Coronary artery (tissue), 2 donors: Measurements from ENCODE around the gene CBLC.

Experiments
- DNase-seq: peaks from one replicate; pipeline ENCODE4 v3.0.0-alpha.2; 2017; ENCODE audit warnings: low spot score
- H3K27ac ChIP-seq, 2 donors: fragments of 200-600 bp; sonication (generic); one replicate each; pipeline ENCODE4 v1.5.1; 2016 to 2019
- H3K4me3 ChIP-seq: fragments of 200-600 bp; sonication (generic); 2 replicates; pipeline ENCODE4 v1.5.1; 2016; ENCODE audit warnings: mild to moderate bottlenecking, moderate library complexity
- CTCF ChIP-seq: fragments of 200-600 bp; sonication (generic); IDR thresholded peaks from one replicate; pipeline ENCODE4 v1.5.1; 2019; ENCODE audit warnings: antibody characterized with exemption

The CBLC gene

DNA sequence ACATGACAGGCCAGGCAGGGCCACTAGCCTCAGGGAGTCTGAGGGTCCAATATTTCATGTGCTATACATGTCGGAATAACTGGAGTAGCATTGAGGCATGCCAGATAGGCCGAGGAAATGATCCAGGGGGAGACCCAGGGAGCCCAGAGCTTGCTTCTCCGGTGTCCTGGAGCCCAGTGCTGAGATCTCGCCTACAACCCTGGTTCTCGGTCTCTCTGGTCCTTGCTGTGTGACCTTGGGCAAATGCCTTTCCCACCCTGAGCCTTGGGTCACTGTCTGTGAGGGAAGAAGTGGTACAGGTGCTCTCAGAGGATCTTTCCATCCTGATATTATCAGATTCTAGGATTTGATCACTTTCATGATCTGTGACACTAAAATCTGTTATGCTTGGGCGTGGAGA is 11.3 kb downstream of the CBLC start:
- Histone ChIP-seq H3K27ac (no peak overlapping the region), H3K4me3 (no peak overlapping the region)
- no peak for DNase-seq
- TF ChIP-seq CTCF: no peak

- H3K4me3 ChIP-seq: no peak overlapping the region
- no peak for DNase-seq
- no peak overlapping the region for H3K27ac ChIP-seq
- TF ChIP-seq CTCF: no peak
Measured at GRCh38 chr19:44789943-44790483, 12.3 kb downstream of the CBLC start.

DNA sequence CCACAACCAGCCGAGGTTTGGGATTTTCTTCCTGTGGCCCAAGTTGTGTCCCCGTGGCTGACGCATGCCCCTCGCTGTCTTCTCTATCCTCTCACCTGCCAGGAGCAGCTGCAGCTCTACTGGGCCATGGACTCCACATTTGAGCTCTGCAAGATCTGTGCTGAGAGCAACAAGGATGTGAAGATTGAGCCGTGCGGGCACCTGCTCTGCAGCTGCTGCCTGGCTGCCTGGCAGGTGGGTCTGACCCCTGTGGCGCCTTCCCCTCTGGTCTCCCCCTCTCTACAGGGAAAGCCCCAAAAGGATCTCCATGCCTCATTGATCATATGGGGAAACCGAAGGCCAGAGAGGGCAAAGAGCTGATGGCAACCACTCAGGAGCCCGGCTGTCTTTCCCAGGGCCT is 14.6 kb downstream of the CBLC start:
- no peak overlapping the region for H3K4me3 ChIP-seq
- no peak overlapping the region for H3K27ac ChIP-seq
- no peak for DNase-seq
- TF ChIP-seq CTCF: no peak

DNA sequence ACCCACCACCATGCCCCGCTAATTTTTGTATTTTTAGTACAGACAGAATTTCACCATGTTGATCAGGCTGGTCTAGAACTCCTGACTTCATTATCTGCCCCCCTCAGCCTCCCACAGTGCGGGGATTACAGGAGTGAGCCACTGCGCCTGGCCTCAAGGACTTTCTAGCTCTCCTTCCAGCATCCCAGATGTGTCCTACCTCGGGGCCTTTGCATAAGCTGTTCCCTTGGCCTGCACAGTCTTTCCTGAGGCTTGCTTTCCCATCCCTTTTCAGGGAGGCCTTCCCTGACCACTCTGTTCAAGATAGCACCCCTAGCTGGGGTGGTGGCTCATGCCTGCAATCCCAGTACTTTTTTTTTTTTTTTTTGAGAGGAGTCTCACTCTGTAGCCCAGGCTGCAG is 16.9 kb downstream of the CBLC start:
- H3K4me3 ChIP-seq: no peak overlapping the region
- TF ChIP-seq CTCF: no peak
- DNase-seq: no peak
- no peak overlapping the region for H3K27ac ChIP-seq

DNA sequence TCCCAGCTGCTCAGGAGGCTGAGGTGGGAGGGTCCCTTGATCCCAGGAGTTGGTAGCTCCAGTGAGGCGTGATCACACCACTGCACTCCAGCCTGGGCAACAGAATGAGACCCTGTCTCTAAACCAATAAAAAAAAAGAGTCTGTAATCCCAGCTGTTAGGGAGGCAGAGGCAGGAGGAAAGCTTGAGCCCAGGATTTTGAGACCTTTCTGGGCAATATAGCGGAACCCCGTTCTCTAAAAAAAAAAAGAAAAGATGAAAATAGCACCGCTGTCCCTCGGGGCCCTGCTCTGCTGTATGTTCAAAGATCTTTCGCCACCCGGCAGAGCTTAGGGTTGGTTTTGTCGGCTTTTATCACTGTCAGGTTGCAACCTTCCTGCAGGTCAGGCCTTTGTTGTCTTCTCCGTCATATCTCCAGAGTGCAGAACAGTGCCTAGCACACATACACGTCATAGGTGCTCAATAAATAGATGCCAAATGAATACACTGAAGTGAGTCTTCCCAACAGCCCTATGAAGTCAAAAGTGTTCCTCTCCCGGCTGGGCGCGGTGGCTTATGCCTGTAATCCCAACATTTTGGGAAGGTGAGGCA is 17.8 kb downstream of the CBLC start:
- Histone ChIP-seq H3K4me3 (no peak overlapping the region), H3K27ac (no peak overlapping the region)
- no peak for DNase-seq
- no peak for TF ChIP-seq CTCF

DNA sequence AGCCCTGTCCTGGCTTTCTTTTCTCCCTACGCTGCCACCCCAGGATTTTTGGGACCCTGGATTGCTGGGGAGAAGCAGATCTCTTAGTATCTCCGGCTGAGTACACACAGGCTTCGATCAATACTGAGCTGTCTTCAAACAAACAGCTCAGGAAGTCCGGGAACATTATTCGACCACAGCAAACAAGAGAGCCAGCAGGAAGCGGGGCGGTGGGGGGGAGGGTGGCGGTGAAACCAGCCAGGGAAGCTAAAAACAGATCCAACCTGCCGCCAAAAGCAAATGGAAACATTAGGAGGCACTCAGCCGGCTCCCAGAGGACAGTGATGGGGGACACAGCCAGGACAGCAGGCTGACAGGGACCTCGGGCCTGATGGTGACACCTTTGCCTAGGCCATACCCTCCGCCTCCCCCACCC is 19.0 kb downstream of the CBLC start:
- no peak for DNase-seq
- no peak for TF ChIP-seq CTCF
- Histone ChIP-seq H3K27ac (peak overlapping the region; percentile 11 to 62), H3K4me3 (no peak overlapping the region)

DNA sequence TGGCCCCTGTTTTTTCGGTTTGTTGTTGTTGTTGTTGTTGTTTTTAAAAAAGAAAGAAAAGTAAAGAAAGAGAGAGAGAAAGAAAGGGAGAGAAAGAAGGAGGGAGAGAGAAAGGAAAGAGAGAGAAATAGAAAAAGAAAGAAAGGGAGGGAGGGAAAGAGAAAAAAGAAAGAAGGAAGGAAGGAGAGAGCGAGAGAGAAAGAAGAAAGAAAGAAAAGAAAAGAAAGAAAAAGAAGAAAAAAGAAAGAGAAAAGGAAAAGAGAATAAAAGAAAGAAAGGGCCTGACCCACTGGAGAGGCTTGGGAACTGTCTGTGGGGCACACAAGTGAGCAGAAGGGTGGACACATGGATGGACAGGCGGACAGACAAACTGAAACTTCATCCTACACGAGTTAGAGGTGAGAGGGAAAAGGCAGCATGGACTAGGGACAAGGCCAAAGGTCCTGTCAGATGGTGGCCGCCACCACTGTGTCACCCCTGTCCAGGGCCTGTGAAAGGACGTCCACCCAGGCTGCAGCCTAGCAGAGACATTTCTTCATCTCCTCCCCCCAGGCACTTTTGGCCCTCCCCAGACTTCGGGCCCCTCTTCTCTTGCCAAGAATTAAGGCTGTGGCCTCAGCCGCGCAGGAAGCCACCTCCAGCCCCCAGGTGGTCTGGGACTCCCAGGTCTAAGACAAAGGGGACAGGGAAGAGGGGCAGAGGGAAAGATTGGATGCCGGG is 22.1 kb downstream of the CBLC start:
- no peak for DNase-seq
- H3K27ac ChIP-seq: no peak overlapping the region
- no peak for TF ChIP-seq CTCF
- no peak overlapping the region for H3K4me3 ChIP-seq
